H7 (cell line): ENCODE measurements around the gene TMCO4. TPM values are rescaled to one million over a fixed set of nuclear protein-coding genes. Genes with fewer than 3 reads are reported as not detected.

Experiments used
- DNase-seq: peaks from one replicate; pipeline ENCODE4 v3.0.0; 2012
- H3K27me3 ChIP-seq: 2 replicates; pipeline ENCODE4 v1.6.0; 2011; ENCODE audit warnings: mild to moderate bottlenecking, low read length; ENCODE audit not compliant: control insufficient read depth, insufficient read depth
- H3K36me3 ChIP-seq: replicated peaks from 2 replicates; pipeline ENCODE4 v1.5.1; 2011; ENCODE audit warnings: low read length; ENCODE audit not compliant: control insufficient read depth, insufficient read depth
- H3K4me3 ChIP-seq: 2 replicates; pipeline ENCODE4 v1.5.1; 2011; ENCODE audit warnings: low read depth, mild to moderate bottlenecking, control low read depth, low read length, moderate library complexity; ENCODE audit not compliant: insufficient read depth
- total RNA-seq: library from RNA; depleted of rRNA; stranded (reverse); fragments of >200 nt; shearing (Covaris generic); gene quantifications from 2 replicates; pipeline ENCODE4 v1.2.3, GENCODE V29; 2014

TMCO4 gene
- total RNA-seq, 1 experiment from 2014 or later, result 8.8 TPM

DNA sequence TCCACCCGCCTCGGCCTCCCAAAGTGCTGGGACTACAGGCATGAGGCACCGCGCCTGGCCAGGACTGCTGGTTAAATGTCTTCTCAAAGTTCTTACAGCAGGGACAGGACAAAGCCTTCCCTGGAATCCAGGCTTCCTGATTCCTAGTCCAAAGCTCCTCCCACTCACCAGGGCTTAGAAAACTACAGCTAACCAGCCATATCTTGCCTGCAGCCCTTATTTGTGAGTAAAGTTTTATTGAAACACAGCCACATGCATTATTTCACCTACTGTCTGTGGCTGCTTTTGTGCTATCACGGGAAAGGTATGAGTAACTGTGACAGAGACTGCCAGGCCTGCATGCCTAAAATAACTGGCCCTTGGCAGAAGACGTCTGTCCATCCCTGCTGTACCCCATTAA is 24.4 kb downstream of the TMCO4 start:
- Histone ChIP-seq H3K36me3 (no peaks in the 10 kb centered on the region), H3K27me3 (peaks cover 19% of the 10 kb centered on the region), H3K4me3 (no peak overlapping the region)
- DNase-seq, result no peak

DNA sequence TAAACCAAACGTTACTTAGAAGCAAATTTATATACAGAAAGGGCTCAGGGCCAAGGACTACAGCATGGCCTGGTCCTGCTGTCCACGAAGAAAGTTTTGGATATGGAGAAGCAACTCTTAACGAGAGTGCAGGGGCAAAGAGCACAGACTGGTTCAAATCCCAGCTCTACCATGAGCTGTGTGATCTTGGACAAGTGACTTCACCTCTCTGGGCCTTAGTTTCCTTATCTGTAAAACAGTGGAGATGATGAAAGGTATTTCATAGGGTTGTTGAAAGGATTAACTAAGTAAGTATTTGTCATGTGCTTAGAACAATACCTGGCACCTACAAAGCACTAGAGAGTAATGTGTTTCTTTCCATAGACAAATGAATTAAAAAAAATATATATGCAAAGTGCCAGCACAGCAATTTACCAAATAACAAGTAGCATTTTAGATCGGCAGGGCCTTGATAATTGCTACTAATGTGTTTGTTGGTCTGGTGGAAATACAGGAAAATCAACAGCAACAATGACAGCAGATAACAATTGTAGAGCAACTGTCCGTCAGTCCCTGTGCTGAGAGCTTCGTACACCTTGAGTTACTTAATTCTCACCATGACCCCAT is 25.4 kb downstream of the TMCO4 start:
- no peak overlapping the region for H3K4me3 ChIP-seq
- no peak for DNase-seq
- no peaks in the 10 kb centered on the region for H3K36me3 ChIP-seq
- peaks cover 9% of the 10 kb centered on the region for H3K27me3 ChIP-seq

DNA sequence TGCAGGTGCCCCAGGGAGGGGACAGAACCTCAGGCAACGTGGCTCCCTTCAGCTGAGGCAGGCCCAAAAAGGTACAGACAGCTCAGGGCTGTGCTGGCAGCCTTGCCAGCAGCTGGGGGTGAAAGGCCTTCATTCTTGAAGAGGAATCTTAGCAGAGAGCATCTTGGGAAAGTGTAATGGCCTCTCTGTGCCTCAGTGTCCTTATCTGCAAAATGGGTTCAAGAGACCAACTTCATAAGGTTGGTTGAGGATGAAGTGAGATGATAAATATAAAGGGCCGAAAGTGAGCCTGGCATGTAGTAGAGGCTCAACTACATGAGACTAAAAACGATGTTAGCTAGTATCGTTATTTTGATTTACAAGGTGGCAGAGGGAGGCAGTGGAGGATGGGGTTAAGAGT is 26.2 kb downstream of the TMCO4 start:
- Histone ChIP-seq H3K4me3 (no peak overlapping the region), H3K36me3 (no peaks in the 10 kb centered on the region), H3K27me3 (peaks cover 1% of the 10 kb centered on the region)
- no peak for DNase-seq

DNA sequence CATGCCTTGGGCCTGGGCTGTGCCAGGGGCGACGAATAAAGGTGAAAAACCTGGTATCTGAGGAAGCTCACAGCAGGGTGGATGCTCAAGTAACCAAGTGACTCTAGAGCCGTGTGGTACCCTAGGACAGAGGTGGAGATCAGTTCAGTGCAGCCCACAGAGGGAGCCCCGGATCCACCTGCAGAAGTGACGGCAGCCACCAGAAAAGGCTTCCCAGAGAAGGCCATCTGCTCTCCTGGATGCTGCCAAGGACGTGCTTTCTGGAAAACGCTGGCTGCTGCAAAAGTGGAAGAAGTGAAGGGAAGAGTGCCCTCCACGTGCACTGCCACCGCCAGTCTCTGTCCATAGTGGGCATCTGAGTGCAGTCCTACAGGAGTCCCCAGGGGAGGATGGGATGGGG is 27.7 kb downstream of the TMCO4 start:
- H3K27me3 ChIP-seq, result no peaks in the 10 kb centered on the region
- peak; percentile 65 for DNase-seq
- H3K4me3 ChIP-seq, result no peak overlapping the region
- no peaks in the 10 kb centered on the region for H3K36me3 ChIP-seq

DNA sequence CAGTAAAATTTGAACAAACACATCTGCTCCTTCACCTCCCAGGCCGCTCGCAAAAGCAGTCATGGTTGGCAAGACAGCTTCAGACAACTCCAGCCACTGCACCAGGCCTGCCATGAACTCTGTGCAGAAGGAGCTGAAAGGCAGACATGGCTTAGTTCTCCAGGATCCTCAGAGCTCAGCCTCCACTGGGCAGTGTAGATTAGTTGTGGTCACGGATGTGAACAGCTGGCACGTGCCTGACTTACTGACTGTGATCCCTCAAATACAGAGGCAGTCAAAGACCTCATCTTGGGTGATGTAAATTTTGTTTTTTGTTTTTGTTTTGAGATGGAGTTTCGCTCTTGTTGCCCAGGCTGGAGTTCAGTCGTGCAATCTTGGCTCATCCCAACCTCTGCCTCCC is 28.4 kb downstream of the TMCO4 start:
- DNase-seq, result no peak
- Histone ChIP-seq H3K4me3 (no peak overlapping the region), H3K27me3 (no peaks in the 10 kb centered on the region), H3K36me3 (no peaks in the 10 kb centered on the region)

DNA sequence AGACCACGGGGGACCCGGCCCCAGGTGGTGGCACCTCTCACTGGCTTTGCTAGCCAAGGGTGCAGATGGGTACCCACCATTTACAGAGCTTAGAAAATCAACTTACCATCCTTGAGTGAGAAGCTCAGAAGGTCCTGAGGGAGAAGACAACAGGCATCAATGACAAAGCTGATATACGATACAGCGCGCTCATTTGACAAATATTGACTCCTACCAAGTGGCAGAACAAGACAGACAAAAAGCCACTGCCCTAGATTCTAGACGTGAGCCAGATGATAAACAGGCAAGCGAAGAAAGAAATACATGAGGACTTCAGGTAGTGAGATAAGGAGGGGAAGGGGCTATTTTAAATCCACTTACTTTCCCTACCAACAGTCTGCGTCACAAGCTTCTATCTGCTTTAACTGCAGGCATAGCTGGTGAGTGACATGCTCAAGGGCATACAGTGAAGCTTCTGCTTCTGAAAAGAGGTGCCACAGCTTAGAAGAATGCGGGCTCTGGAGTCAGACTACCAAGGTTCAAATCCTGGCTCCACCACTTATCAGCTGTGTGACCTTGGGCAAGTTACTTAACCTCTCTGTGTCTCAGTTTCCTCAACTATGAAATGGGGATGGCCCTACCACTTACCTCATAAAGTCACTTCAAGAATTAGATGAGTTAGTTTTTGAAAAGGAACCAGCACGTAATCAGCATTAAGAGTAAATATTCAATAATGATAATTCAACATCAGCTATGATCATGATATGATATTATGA is 29.1 kb downstream of the TMCO4 start:
- no peak for DNase-seq
- Histone ChIP-seq H3K27me3 (no peaks in the 10 kb centered on the region), H3K4me3 (no peak overlapping the region), H3K36me3 (no peaks in the 10 kb centered on the region)

DNA sequence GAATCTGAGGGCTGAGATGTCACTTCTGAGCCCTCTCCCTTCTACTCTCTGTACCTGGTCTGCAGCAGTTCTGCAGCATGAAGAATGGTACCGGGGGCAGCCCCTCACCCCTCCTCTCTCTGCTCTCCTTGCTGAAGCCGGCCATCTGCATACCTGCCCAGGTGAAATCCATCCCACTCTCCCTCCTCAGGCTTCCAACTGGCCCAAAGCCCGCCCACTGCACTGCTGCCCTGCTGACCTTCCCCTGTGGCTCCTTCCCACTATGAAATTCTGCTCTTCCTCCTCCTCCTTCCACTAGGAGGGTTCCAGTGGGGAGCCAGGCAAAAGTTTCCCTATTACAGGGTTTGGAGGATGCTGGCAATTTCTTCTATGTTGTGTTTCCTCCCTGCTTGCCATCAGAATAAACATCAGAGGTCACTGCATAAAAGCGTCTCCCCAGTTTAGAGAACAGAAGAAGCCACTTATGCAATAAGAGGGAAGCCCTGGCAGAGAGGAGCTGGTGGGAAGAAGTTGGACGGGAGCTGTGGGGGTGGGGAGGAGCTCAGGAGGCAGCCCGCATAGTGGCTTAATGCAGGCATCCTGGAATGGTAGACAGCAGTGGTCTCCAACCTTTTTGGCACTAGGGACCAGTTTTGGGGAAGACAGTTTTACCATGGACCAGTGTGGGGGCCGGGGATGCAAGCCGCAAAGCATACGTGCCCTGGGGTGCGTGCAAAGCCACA is 30.3 kb downstream of the TMCO4 start:
- peak; percentile 67 for DNase-seq
- Histone ChIP-seq H3K27me3 (no peaks in the 10 kb centered on the region), H3K36me3 (no peaks in the 10 kb centered on the region), H3K4me3 (no peak overlapping the region)

DNA sequence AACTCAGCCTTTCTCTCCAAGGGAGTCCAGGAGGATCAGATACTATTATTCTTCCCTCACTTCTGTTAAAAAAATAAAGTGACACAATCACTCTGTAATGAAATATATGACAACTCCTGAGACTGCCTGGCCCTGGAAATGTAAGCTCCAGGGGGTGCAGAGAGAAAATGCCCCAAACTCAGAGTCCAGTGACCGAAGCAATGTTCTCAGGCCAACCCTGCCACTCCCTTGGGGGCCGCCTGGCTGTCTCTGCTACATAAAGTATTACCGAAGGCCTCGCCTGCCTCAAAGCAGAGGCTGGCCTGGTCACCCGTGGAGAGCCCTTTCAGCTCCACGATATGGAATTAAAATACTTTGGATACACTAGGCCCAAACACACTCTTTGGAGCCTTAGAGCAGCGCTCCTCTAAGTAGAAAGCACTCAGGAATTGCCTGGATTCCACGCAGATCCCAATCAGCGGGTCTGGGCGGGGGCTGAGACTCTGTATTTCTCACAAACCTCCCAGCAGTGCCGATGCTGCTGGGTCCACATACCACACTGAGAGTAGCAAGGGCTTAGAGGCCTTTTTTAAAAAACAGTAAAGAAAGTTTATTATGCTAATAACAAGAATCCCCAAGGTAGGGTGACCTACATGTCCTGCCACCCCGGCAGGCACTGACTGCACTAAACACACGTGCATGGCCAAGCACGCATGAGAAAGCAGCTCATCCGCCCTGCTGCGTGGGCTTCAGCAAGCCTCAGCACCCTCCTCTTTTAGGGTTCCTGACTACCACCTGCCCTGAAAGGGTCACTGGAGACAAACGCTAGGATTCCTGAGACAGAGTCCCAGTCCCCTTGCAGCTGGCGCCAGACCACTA is 31.1 kb downstream of the TMCO4 start:
- no peaks in the 10 kb centered on the region for H3K36me3 ChIP-seq
- DNase-seq, result no peak
- H3K27me3 ChIP-seq, result no peaks in the 10 kb centered on the region
- H3K4me3 ChIP-seq, result no peak overlapping the region

DNA sequence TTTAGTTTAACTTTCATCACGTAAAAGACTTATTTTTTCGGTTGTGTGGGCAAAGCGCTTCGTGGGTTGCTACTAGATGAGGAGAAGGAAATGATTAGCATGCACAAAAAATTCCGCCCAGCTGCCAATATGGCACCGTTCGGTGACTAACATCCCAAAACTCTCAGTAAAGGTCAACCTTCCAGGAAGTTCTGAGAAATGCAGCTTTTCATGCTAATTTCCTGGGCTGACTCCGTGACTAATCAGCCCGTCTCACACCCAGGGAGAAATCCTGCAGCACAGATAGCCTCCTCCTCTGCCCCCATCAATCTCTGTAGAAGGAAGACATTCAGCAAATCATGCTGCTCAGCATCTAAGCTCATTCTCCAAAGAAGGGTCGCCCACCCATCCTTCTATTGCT is 34.1 kb downstream of the TMCO4 start:
- Histone ChIP-seq H3K27me3 (no peaks in the 10 kb centered on the region), H3K36me3 (no peaks in the 10 kb centered on the region), H3K4me3 (no peak overlapping the region)
- no peak for DNase-seq

DNA sequence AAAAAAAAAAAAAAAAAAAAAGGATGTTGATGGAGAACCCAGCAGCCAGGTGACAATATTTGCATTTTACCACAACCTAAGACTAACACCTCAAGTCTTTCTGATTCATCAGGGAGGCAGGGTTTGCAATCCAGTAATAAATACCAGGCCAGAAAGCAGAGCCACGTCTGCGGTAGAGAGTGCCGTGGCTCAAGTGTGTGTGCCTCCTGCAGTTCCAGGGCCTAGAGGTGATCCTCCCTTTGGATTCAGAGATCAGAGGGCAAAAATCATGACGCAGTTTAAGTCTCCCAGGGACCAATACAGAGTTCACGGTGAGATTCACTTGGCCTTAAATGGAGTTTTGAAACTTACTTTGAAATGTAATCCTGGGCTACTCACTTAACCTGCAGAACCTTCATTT is 34.9 kb downstream of the TMCO4 start:
- no peak for DNase-seq
- Histone ChIP-seq H3K27me3 (no peaks in the 10 kb centered on the region), H3K36me3 (no peaks in the 10 kb centered on the region), H3K4me3 (no peak overlapping the region)

DNA sequence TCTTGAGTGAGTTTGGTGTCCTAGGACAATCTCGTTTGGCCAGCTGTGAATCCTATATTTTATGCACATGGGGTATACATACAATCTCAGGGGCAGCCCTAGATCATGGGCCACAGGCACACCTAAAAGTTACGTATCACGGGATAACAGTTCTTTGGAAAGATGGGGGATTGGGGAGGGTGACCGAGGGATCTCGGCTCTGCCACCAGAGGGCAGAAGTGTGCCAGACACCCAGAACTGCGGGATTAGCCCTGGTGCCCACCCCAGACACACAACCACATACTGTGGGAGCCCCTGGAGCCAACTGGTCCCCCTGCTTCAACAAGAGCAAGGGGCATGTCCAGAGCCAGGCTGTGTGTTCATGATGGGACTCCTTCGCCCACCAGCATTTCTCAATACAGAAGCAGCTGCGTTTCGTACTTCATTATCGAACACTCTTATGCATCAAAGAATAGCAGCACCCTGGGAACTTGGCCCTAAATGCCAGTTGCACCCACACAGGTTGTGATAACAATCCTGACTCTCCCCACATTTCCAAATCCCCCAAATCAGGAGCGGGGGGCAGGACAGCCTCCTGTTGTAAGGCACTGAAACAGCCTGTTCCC is 37.4 kb downstream of the TMCO4 start:
- no peak overlapping the region for H3K4me3 ChIP-seq
- DNase-seq, result peak; percentile 92
- no peaks in the 10 kb centered on the region for H3K27me3 ChIP-seq
- H3K36me3 ChIP-seq, result no peaks in the 10 kb centered on the region

DNA sequence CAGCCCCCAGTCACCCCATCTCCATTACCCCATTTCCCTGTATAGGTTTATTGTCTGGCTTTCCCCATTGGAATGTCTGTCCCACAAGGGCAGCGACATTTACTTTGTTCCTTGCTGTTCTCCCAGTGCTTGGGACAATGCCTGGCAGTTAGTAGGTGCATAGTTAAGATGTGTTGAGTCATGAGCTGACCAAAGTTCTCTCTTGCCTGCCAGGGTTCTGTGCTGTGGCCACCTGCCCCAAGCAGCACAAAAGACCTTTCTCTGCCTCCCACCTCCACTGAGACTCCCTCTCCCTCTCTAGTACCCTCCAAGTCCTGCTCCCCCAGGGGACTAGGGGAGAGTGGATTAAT is 40.0 kb downstream of the TMCO4 start:
- H3K27me3 ChIP-seq, result no peaks in the 10 kb centered on the region
- DNase-seq, result no peak
- no peaks in the 10 kb centered on the region for H3K36me3 ChIP-seq
- H3K4me3 ChIP-seq, result no peak overlapping the region

DNA sequence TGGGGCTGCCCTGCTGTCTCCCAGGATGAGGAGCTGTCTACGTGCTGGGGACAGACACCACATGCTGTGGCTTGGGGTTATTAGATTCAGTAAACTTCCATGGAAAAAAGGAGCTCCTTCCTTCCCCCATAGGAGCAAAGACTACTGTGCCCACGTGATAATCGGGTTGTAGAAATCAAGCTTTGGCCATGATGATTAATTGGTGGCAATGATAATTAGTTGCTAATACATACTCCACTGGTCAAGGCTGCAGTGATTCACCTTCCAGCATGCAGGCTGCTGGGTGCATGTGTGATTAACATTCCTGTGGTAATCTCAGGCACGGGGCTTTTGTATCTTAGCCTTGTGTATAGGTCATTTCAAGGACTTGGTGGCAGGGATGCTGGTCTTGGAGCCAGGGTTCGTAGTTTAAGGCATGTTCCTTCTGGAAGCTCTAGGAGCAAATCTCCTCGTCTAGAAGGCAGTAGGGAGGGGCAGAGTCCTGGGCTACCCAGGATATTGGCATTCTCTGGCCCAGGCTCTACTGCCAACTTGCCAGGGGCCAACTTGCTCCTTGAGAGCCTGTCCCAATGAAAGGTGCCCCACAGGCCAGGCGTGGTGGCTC is 41.4 kb downstream of the TMCO4 start:
- no peak for DNase-seq
- Histone ChIP-seq H3K27me3 (no peaks in the 10 kb centered on the region), H3K4me3 (no peak overlapping the region), H3K36me3 (no peaks in the 10 kb centered on the region)

DNA sequence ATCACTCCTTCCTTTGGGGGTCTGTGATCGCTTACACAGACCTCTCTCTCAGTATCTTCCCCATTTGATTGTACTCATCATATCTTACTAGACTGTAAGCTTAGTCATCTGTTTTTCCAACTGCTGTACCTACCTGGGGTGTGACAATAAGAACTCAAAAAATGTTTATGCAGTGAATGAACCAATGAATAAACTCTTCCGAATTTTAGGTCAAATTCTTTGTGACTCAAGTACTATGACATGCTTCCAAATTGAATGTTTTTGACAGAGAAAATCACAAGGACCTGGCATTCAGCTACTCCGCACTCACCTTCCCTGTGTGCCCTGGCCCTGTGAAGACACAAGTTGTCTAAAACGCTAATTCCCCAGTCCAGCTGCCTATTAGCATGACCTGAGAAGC is 42.1 kb downstream of the TMCO4 start:
- Histone ChIP-seq H3K36me3 (no peaks in the 10 kb centered on the region), H3K4me3 (no peak overlapping the region), H3K27me3 (no peaks in the 10 kb centered on the region)
- DNase-seq, result no peak
